Measurements from ENCODE around the gene ZNHIT1.

DNA sequence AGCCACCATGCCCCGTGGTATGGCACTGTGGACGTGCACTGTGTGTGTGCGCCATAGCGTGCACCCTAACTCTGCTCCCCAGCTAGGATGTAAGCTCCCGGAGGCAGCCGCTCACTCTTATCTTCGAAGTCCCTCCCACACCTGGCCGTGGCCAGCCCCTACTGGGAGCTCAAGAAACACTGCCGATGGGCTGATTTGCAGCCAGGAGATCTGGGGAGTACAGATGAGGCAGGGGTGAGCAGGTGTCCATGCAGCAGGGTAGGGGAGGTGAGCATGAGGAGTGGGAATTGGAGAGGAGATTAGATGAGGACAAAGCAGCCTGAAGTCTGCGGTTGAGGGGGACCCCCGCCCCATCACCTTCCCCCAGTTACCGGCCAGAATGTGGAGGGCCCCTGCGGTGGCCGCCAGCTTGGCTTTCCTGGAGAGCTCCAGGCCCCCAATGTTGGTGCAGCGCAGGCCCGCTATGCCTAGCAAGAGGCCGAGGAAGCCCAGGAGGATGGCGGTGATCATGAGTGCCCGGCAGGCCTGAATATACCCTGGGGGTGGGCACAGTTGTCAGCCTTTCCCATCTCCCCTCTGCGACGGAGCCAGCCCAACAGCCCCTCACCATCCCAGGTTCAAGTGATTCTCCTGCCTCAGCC lies 16.1 kb downstream of the ZNHIT1 start:
- no peak for TF ChIP-seq POLR2A (IDR thresholded peaks at IDR 0.05)
- TF ChIP-seq, protein P1, sequence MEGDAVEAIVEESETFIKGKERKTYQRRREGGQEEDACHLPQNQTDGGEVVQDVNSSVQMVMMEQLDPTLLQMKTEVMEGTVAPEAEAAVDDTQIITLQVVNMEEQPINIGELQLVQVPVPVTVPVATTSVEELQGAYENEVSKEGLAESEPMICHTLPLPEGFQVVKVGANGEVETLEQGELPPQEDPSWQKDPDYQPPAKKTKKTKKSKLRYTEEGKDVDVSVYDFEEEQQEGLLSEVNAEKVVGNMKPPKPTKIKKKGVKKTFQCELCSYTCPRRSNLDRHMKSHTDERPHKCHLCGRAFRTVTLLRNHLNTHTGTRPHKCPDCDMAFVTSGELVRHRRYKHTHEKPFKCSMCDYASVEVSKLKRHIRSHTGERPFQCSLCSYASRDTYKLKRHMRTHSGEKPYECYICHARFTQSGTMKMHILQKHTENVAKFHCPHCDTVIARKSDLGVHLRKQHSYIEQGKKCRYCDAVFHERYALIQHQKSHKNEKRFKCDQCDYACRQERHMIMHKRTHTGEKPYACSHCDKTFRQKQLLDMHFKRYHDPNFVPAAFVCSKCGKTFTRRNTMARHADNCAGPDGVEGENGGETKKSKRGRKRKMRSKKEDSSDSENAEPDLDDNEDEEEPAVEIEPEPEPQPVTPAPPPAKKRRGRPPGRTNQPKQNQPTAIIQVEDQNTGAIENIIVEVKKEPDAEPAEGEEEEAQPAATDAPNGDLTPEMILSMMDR (IDR thresholded peaks at IDR 0.05): no peak
